Measurements from ENCODE around the gene KCNMB3. TPM values are rescaled to one million over a fixed set of nuclear protein-coding genes. Genes with fewer than 3 reads are reported as not detected.

The KCNMB3 gene
- polyA plus RNA-seq, 4 donors = 4.4 to 7.3 (median 7.1) TPM

GRCh38 chr3:179200790-179201189 is 50.1 kb downstream of the KCNMB3 start:
- DNase-seq (ENCODE audit: low read depth in 4 of 4, low spot score in 2 of 4) = no peak

GRCh38 chr3:179196700-179197099 is 54.2 kb downstream of the KCNMB3 start:
- DNase-seq (ENCODE audit: low read depth in 4 of 4, low spot score in 2 of 4) = no peak

- DNase-seq (ENCODE audit: low read depth in 4 of 4, low spot score in 2 of 4) = no peak
These were observed 54.8 kb downstream of the KCNMB3 start for GRCh38 chr3:179196098-179196497.

GRCh38 chr3:179194931-179195330 is 56.0 kb downstream of the KCNMB3 start:
- no peak for DNase-seq (ENCODE audit: low read depth in 4 of 4, low spot score in 2 of 4)

Other genes with a start within 250 kb of the KCNMB3 start
- 10 to 100 TPM in 1 of 4 donors, 1 to 10 TPM in 3; 8.6 to 11.1 (median 8.8) TPM for gene ZMAT3, start 179.3 kb downstream of the KCNMB3 start, polyA plus RNA-seq (ENCODE audit: insufficient read length in 4 of 4)
- 10 to 100 TPM; 25.3 to 29.9 (median 29.1) TPM for gene PIK3CA, start 102.8 kb downstream of the KCNMB3 start, polyA plus RNA-seq (ENCODE audit: insufficient read length in 4 of 4)
- gene ZNF639, start 71.9 kb upstream of the KCNMB3 start, polyA plus RNA-seq (ENCODE audit: insufficient read length in 4 of 4) = 10 to 100 TPM; 48.1 to 56.6 (median 53.3) TPM
- gene MFN1, start 96.6 kb upstream of the KCNMB3 start, polyA plus RNA-seq (ENCODE audit: insufficient read length in 4 of 4) = 10 to 100 TPM; 59.0 to 77.2 (median 70.0) TPM
- 10 to 100 TPM; 23.8 to 31.4 (median 29.3) TPM for gene GNB4, start 200.4 kb upstream of the KCNMB3 start, polyA plus RNA-seq (ENCODE audit: insufficient read length in 4 of 4)